ENCODE data around the gene C6orf58. TPM values are rescaled to one million over a fixed set of nuclear protein-coding genes. Genes with fewer than 3 reads are reported as not detected.

C6orf58 gene
- total and polyA plus RNA-seq, 10 of the 15 experiments (the other 5 are each of a cell fraction or from before 2014, with no cell fraction given), result 0.06 to 0.43 (median 0.12) TPM; not detected in 2

DNA sequence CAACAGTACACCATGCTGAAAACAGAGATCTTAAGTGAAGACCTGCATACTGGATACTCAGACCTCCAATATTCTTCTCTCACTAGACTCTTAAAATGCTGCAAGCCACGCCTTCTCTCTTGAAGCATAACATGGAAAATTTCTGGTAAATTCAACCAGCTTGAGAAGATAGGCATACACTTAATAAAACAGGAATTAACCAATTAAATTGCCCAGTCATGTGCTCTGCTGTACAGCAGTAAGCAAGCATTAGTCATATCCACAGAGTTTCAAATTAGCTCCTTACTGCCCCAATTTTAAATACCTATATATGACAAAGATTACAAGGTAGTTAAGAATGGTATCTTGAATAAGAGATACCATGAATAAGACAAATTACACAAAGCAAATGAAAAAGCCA lies 53.8 kb downstream of the C6orf58 start (continued):
- TF ChIP-seq IKZF2 (IDR thresholded peaks at IDR 0.05) (no peak), GATAD2B (conservative IDR thresholded peaks at IDR 0.05; ENCODE audit: low read depth) (no peak)

DNA sequence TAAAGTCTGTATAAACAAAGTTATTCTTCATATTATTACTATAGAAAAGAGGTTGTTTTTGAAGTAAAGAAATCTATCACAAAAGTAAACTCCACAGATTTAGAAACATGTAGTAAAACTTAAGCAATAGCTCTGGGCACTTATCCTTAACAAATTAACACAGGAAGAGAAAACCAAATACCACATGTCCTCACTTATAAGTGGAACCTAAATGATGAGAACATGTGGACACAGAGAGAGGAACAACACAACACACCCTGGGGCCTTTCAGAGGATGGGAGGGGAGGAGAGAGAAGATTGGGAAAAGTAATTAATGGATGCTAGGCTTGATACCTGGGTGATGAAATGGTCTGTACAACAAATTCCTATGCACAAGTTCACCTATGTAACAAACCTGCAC lies 57.2 kb downstream of the C6orf58 start:
- Histone ChIP-seq H3K4me1 (ENCODE audit: control insufficient read depth, insufficient read depth, low read length) (no peaks in the 10 kb centered on the region), H3K4me2 (ENCODE audit: control insufficient read depth, insufficient read depth) (no peak overlapping the region), H3K4me3 (no peak overlapping the region), H3K27ac (ENCODE audit: control insufficient read depth, insufficient read depth) (no peak overlapping the region), H3K79me2 (ENCODE audit: control insufficient read depth, insufficient read depth, low read length) (no peaks in the 10 kb centered on the region), H3K9me3 (replicated peaks; ENCODE audit: control insufficient read depth, insufficient read depth, low read length) (no peaks in the 10 kb centered on the region), H2AFZ (ENCODE audit: control insufficient read depth, low read depth, low read length) (no peak overlapping the region), H3K36me3 (ENCODE audit: control insufficient read depth in 2 of 2, insufficient read depth in 2 of 2, low read length in 1 of 2) (no peaks in the 10 kb centered on the region), H3K27me3 (replicated peaks in 1 of 2; ENCODE audit: control insufficient read depth in 2 of 2, insufficient read depth in 2 of 2, low read length in 1 of 2) (no peaks in the 10 kb centered on the region), H4K20me1 (ENCODE audit: control insufficient read depth, insufficient read depth) (no peaks in the 10 kb centered on the region), H3K9ac (ENCODE audit: control insufficient read depth, insufficient read depth, low read length) (no peak overlapping the region)
- DNase-seq (ENCODE audit: low read depth, low spot score) (no peak), ATAC-seq (no peak), FAIRE-seq (no peak)
- intact Hi-C loops (cut with micrococcal nuclease; ENCODE audit: unreplicated experiment) (no loop called here), in situ Hi-C loops (cut with MboI) (no loop called here)
- POLR2A ChIA-PET, result no interaction called here
- SMC1A ChIA-PET (ENCODE audit: uncharacterized antibody, unreplicated experiment), result no interaction called here
- CTCF ChIA-PET, result no interaction called here
- no TSS peak for BruUV-seq (replicated peaks)
- RAD21 ChIA-PET (ENCODE audit: unreplicated experiment), result no interaction called here
- TF ChIP-seq SP1 (IDR thresholded peaks at IDR 0.05; ENCODE audit: low read depth, low read length), result no peak
- TF ChIP-seq MEF2B (IDR thresholded peaks at IDR 0.05; ENCODE audit: partially characterized antibody, poor library complexity, severe bottlenecking), result no peak
- no peak for TF ChIP-seq BMI1 (IDR thresholded peaks at IDR 0.05; ENCODE audit: borderline replicate concordance)
- no peak for TF ChIP-seq TARDBP (IDR thresholded peaks at IDR 0.05; ENCODE audit: borderline replicate concordance)
- TF ChIP-seq CBX5 (IDR thresholded peaks at IDR 0.05; ENCODE audit: low read depth), result no peak
- TF ChIP-seq EP300 (IDR thresholded peaks at IDR 0.05; ENCODE audit: borderline replicate concordance in 1 of 2, control insufficient read depth in 1 of 2, low read depth in 2 of 2, low read length in 2 of 2), result no peak
- TF ChIP-seq RAD51 (IDR thresholded peaks at IDR 0.05), result no peak
- no peak for TF ChIP-seq EGR1 (IDR thresholded peaks at IDR 0.05; ENCODE audit: borderline replicate concordance in 1 of 2, low read depth in 2 of 2, low read length in 2 of 2)
- TF ChIP-seq ATF3 (IDR thresholded peaks at IDR 0.05; ENCODE audit: borderline replicate concordance, extremely low read depth, low read depth, low read length), result no peak
- no peak for TF ChIP-seq KAT2A (conservative IDR thresholded peaks at IDR 0.05; ENCODE audit: control insufficient read depth, low read depth, low read length)
- TF ChIP-seq USF1 (IDR thresholded peaks at IDR 0.05; ENCODE audit: borderline replicate concordance, extremely low read length, insufficient read depth, low read depth, low read length), result no peak
- no peak for TF ChIP-seq RCOR1 (conservative IDR thresholded peaks at IDR 0.05; ENCODE audit: low read depth, low read length)
- TF ChIP-seq NFXL1 (IDR thresholded peaks at IDR 0.05; ENCODE audit: borderline replicate concordance), result no peak
- no peak for TF ChIP-seq IRF4 (IDR thresholded peaks at IDR 0.05; ENCODE audit: low read depth, low read length)
- no peak for TF ChIP-seq E2F8 (IDR thresholded peaks at IDR 0.05; ENCODE audit: low read depth, partially characterized antibody)
- no peak for TF ChIP-seq POLR2AphosphoS2 (IDR thresholded peaks at IDR 0.05; ENCODE audit: low read depth, low read length)
- TF ChIP-seq SUZ12 (IDR thresholded peaks at IDR 0.05; ENCODE audit: unreplicated experiment), result no peak
